Keratinocyte (primary cell): ENCODE measurements around the gene TMEM63B. TPM values are rescaled to one million over a fixed set of nuclear protein-coding genes. Genes with fewer than 3 reads are reported as not detected.

Experiments
- DNase-seq: peaks from one replicate; pipeline ENCODE4 v3.0.0-alpha.2; 2011; ENCODE audit warnings: low read depth, missing footprints, low spot score
- FAIRE-seq: peaks from 2 replicates; lab custom pipeline; 2011; peaks lifted over from hg19 to GRCh38; lab: Jason Lieb, UNC
- H2AFZ ChIP-seq: 2 replicates; pipeline ENCODE4 v1.6.0; 2012; ENCODE audit warnings: low read length, control low read depth, inconsistent platforms; ENCODE audit not compliant: control insufficient read depth
- H3K27ac ChIP-seq: 2 replicates; pipeline ENCODE4 v1.5.1; 2011; ENCODE audit warnings: low read length; ENCODE audit not compliant: control insufficient read depth, insufficient read depth
- H3K27me3 ChIP-seq: 3 replicates; pipeline ENCODE4 v1.6.0; 2011; ENCODE audit warnings: low read length; ENCODE audit not compliant: control insufficient read depth, insufficient read depth; ENCODE audit errors: extremely low read depth
- H3K36me3 ChIP-seq, 2 experiments: 2 replicates in 1 of 2; 3 replicates in 1 of 2; pipeline ENCODE4 v1.5.1; 2011; ENCODE audit warnings: low read length in 2 of 2, mild to moderate bottlenecking in 1 of 2; ENCODE audit not compliant: control insufficient read depth in 2 of 2, insufficient read depth in 2 of 2; ENCODE audit errors: extremely low read depth in 1 of 2
- H3K4me1 ChIP-seq: 3 replicates; pipeline ENCODE4 v1.5.1; 2011; ENCODE audit warnings: low read length; ENCODE audit not compliant: control insufficient read depth, insufficient read depth; ENCODE audit errors: extremely low read depth
- H3K4me2 ChIP-seq: 3 replicates; pipeline ENCODE4 v1.6.0; 2011; ENCODE audit warnings: low read depth, low read length; ENCODE audit not compliant: control insufficient read depth, insufficient read depth; ENCODE audit errors: extremely low read depth
- H3K4me3 ChIP-seq, 3 experiments: fragments of 200-600 bp in 1 of 3; sonication (generic) in 1 of 3; 2 replicates in 2 of 3; 3 replicates in 1 of 3; pipeline ENCODE4 v1.5.1; 2011 to 2016; ENCODE audit warnings: low read length in 3 of 3, mild to moderate bottlenecking in 3 of 3, control low read depth in 2 of 3, inconsistent platforms in 1 of 3, low read depth in 1 of 3, mixed read lengths in 1 of 3, mixed run types in 1 of 3, moderate library complexity in 1 of 3; ENCODE audit not compliant: control insufficient read depth in 2 of 3, insufficient read depth in 2 of 3; ENCODE audit errors: extremely low read depth in 1 of 3
- H3K79me2 ChIP-seq: 2 replicates; pipeline ENCODE4 v1.6.0; 2012; ENCODE audit warnings: low read length; ENCODE audit not compliant: control insufficient read depth, insufficient read depth
- H3K9ac ChIP-seq: 3 replicates; pipeline ENCODE4 v1.6.0; 2011; ENCODE audit warnings: low read length; ENCODE audit not compliant: control insufficient read depth, insufficient read depth; ENCODE audit errors: extremely low read depth
- H3K9me1 ChIP-seq: 3 replicates; pipeline ENCODE4 v1.6.0; 2011; ENCODE audit warnings: low read length; ENCODE audit not compliant: control insufficient read depth, insufficient read depth; ENCODE audit errors: extremely low read depth
- H3K9me3 ChIP-seq: 2 replicates; pipeline ENCODE4 v1.5.1; 2012; ENCODE audit warnings: low read depth, low read length; ENCODE audit not compliant: control insufficient read depth
- H4K20me1 ChIP-seq: 3 replicates; pipeline ENCODE4 v1.6.0; 2011; ENCODE audit warnings: low read length; ENCODE audit not compliant: control insufficient read depth, insufficient read depth; ENCODE audit errors: extremely low read depth
- CTCF ChIP-seq, 3 experiments: IDR thresholded peaks in 1 of 3; conservative IDR thresholded peaks in 1 of 3; optimal IDR thresholded peaks in 1 of 3; 2 replicates in 2 of 3; 3 replicates in 1 of 3; pipeline versions ENCODE3 to v1.5.1; 2011; ENCODE audit warnings: low read length in 3 of 3, mild to moderate bottlenecking in 3 of 3, moderate library complexity in 2 of 3, control low read depth in 1 of 3, inconsistent platforms in 1 of 3; ENCODE audit not compliant: insufficient read depth in 2 of 3; ENCODE audit errors: extremely low read depth in 1 of 3
- EZH2 ChIP-seq: IDR thresholded peaks from one replicate; pipeline ENCODE4 v1.6.1; 2012; ENCODE audit warnings: inconsistent platforms, mild to moderate bottlenecking, low read length, moderate library complexity
- dilution Hi-C: fragments of 300-500 bp; cut with MboI; formaldehyde crosslinking; loops from one replicate; pipeline ENCODE4 v1.7.0; 2020; ENCODE audit warnings: low sequenced_read_pairs; ENCODE audit not compliant: extremely low pct_ligation_motif_present
- polyA plus RNA-seq, 5 experiments: library from polyadenylated mRNA; depleted of rRNA in 3 of 5; stranded (reverse) in 3 of 5; stranded (forward) in 1 of 5; unstranded in 1 of 5; fragments of >200 nt; gene quantifications; 1 replicate in 1 of 5; 2 replicates in 3 of 5; 3 replicates in 1 of 5; pipeline versions ENCODE4 v1.2.1 to v1.2.3, GENCODE V29; 2011 to 2012; ENCODE audit warnings: missing spikeins in 2 of 5, low read depth in 1 of 5, low replicate concordance in 1 of 5

Gene TMEM63B
- polyA plus RNA-seq, 1 donor (not counting 4 experiments of a cell fraction or from before 2014, with no cell fraction given) = 64.8 TPM

GRCh38 chr6:44188819-44189218, 61.5 kb downstream of the TMEM63B start:
- Histone ChIP-seq H3K9me1 (no peaks in the 10 kb centered on the region), H2AFZ (no peak overlapping the region), H3K79me2 (no peaks in the 10 kb centered on the region), H3K27me3 (no peaks in the 10 kb centered on the region), H3K9me3 (no peaks in the 10 kb centered on the region), H3K36me3 (no peaks in the 10 kb centered on the region), H3K4me1 (no peaks in the 10 kb centered on the region), H3K9ac (no peak overlapping the region), H3K27ac (no peak overlapping the region), H3K4me2 (no peak overlapping the region), H3K4me3 (no peak overlapping the region), H4K20me1 (no peaks in the 10 kb centered on the region)
- no peak for TF ChIP-seq CTCF (optimal IDR thresholded peaks at IDR 0.05 in 1 of 3, IDR thresholded peaks at IDR 0.05 in 1 of 3, conservative IDR thresholded peaks at IDR 0.05 in 1 of 3; ENCODE audit: extremely low read depth in 1 of 3, insufficient read depth in 2 of 3, low read length in 3 of 3)
- TF ChIP-seq EZH2 = no peak
- DNase-seq = no peak
- no peak for FAIRE-seq
- dilution Hi-C loops = no loop called here

- FAIRE-seq = no peak
- no peaks in the 10 kb centered on the region for H4K20me1 ChIP-seq
- no peaks in the 10 kb centered on the region for H3K79me2 ChIP-seq
- no peak overlapping the region for H3K9ac ChIP-seq
- H3K36me3 ChIP-seq = no peaks in the 10 kb centered on the region
- H3K27me3 ChIP-seq = no peaks in the 10 kb centered on the region
- H3K9me1 ChIP-seq = no peaks in the 10 kb centered on the region
- H3K4me1 ChIP-seq = no peaks in the 10 kb centered on the region
- no peaks in the 10 kb centered on the region for H3K9me3 ChIP-seq
- no peak overlapping the region for H3K4me2 ChIP-seq
- H3K27ac ChIP-seq = no peak overlapping the region
- TF ChIP-seq CTCF (optimal IDR thresholded peaks at IDR 0.05 in 1 of 3, IDR thresholded peaks at IDR 0.05 in 1 of 3, conservative IDR thresholded peaks at IDR 0.05 in 1 of 3; ENCODE audit: extremely low read depth in 1 of 3, insufficient read depth in 2 of 3, low read length in 3 of 3) = no peak
- no peak for TF ChIP-seq EZH2
- H2AFZ ChIP-seq = no peak overlapping the region
- no peak for DNase-seq
- H3K4me3 ChIP-seq = no peak overlapping the region
- dilution Hi-C loops = no loop called here
These were observed 61.9 kb downstream of the TMEM63B start for GRCh38 chr6:44189257-44189656.
